ENCODE results near the gene NRCAM.

DNA sequence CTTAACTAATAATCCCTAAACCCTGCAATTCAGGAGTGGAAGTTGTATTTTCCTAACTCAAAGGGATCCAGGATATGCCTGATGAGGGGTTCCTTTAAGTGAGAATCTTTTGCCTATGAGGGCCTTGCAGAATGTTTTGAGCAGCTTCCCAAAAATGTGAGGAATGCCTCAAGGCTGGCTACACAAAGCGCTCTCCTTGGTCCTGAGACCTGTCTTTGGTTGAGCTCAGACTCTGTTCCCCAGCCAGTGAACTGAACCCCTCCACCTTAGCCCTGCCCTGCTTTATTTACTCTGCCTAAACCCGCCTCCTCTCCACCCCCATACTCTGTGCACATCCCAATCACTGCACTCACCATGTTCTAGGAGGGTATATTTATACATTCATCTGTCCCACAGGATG lies 108.6 kb downstream of the NRCAM start:
- no peak for TF ChIP-seq CTCF (IDR thresholded peaks at IDR 0.05; ENCODE audit: insufficient read depth, low read length, poor library complexity, severe bottlenecking)
- TF ChIP-seq EZH2phosphoT487 (conservative IDR thresholded peaks at IDR 0.05; ENCODE audit: low read length), result no peak

Measured in SU-DHL-6 (cell line).